Measurements from ENCODE around the gene TEX35.

DNA sequence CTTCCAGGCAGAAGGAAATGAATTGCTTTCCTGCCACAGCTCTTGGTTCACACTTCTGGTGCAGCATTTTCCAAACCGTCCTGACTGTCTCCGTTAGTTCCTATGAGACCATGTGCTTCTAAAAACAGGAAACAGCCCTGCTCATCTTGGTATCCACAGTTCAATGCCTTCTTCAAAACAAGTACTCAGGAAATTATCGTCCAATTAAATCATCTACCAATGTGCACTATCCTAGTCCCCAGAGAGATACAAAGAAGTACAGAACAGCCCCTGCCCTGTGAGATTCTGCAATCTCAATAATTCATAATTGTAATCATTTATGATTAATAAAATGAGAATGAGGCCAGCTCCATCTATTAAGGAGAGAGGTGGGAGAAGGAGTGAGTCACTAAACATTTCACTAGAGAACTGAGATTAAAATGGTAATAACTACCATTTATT lies 27.3 kb upstream of the TEX35 start:
- no peak for TF ChIP-seq EZH2 (IDR thresholded peaks at IDR 0.05; ENCODE audit: insufficient read depth, poor library complexity, severe bottlenecking)
- no peak for TF ChIP-seq EZH2phosphoT487 (IDR thresholded peaks at IDR 0.05; ENCODE audit: insufficient read depth, low read depth)

All from GM23248 (cell line).